Immature natural killer cell (primary cell): Measurements from ENCODE around the gene DOCK10. TPM values are rescaled to one million over a fixed set of nuclear protein-coding genes. Genes with fewer than 3 reads are reported as not detected.
"Not testable (repeated sequence)": the region's sequence is repeated elsewhere in the genome, so short reads cannot be mapped to it uniquely, and the experiment has no call there.

Source experiments
- DNase-seq, 3 donors: peaks; one replicate each; pipeline ENCODE4 v3.0.0; 2022; ENCODE audit warnings: mixed read lengths in 1 of 3
- H3K27ac Mint-ChIP-seq, 6 donors: one replicate each; pipeline ENCODE4 v1.8.0; 2020; ENCODE audit warnings: mixed read lengths in 6 of 6, mild to moderate bottlenecking in 5 of 6, inconsistent platforms in 4 of 6, moderate library complexity in 3 of 6
- H3K27me3 Mint-ChIP-seq, 3 donors: one replicate each; pipeline ENCODE4 v1.8.0; 2020 to 2021; ENCODE audit warnings: low read depth in 3 of 3, mild to moderate bottlenecking in 3 of 3, mixed read lengths in 3 of 3, moderate library complexity in 3 of 3, inconsistent platforms in 1 of 3
- H3K36me3 Mint-ChIP-seq, 3 donors: one replicate each; pipeline ENCODE4 v1.8.0; 2020; ENCODE audit warnings: mixed read lengths in 3 of 3, inconsistent platforms in 2 of 3, mild to moderate bottlenecking in 2 of 3
- H3K4me1 Mint-ChIP-seq, 2 donors: one replicate each; pipeline ENCODE4 v1.8.0; 2020; ENCODE audit warnings: inconsistent platforms in 2 of 2, mild to moderate bottlenecking in 2 of 2, mixed read lengths in 2 of 2, moderate library complexity in 1 of 2
- H3K4me3 Mint-ChIP-seq, 5 donors: one replicate each; pipeline ENCODE4 v1.8.0; 2020; ENCODE audit warnings: mild to moderate bottlenecking in 5 of 5, mixed read lengths in 5 of 5, inconsistent platforms in 3 of 5, moderate library complexity in 3 of 5
- H3K9me3 Mint-ChIP-seq, 6 donors: one replicate each; pipeline ENCODE4 v1.8.0; 2020; ENCODE audit warnings: mild to moderate bottlenecking in 6 of 6, mixed read lengths in 6 of 6, inconsistent platforms in 4 of 6, moderate library complexity in 3 of 6
- polyA plus RNA-seq, 3 donors: library from polyadenylated mRNA; unstranded; fragments of 300-500 nt; fragmentation: Illumina TruSeq; gene quantifications; one replicate each; pipeline ENCODE4 v1.2.3, GENCODE V29; 2021

DOCK10 gene
- polyA plus RNA-seq, 3 donors from 2014 or later: 10.2 to 61.9 (median 22.9) TPM

GRCh38 chr2:224925061-224925809, 117.0 kb downstream of the DOCK10 start:
- Mint-ChIP-seq H3K36me3 (peaks cover 8 to 29% (median 13%) of the 10 kb centered on the region in 3 donors), H3K27ac (peak overlapping the region; percentile 85 to 98 (median 90)), H3K4me3 (peak overlapping the region; percentile 34 to 81 (median 61)), H3K27me3 (peaks cover 3 to 4% (median 3%) of the 10 kb centered on the region in 3 donors), H3K9me3 (no peaks in the 10 kb centered on the region), H3K4me1 (peaks cover 90 to 96% of the 10 kb centered on the region in 2 donors)
- no peak for DNase-seq

GRCh38 chr2:224924631-224925030, 117.6 kb downstream of the DOCK10 start:
- peaks cover 2 to 3% (median 3%) of the 10 kb centered on the region in 3 donors for H3K27me3 Mint-ChIP-seq
- no peaks in the 10 kb centered on the region for H3K9me3 Mint-ChIP-seq
- DNase-seq: no peak
- peak overlapping the region; percentile 85 to 98 (median 90) for H3K27ac Mint-ChIP-seq
- H3K36me3 Mint-ChIP-seq: peaks cover 8 to 28% (median 13%) of the 10 kb centered on the region in 3 donors
- peak overlapping the region; percentile 34 to 75 (median 46) for H3K4me3 Mint-ChIP-seq
- H3K4me1 Mint-ChIP-seq: peaks cover 84 to 90% of the 10 kb centered on the region in 2 donors

- no peaks in the 10 kb centered on the region for H3K27me3 Mint-ChIP-seq
- peaks cover 60 to 66% of the 10 kb centered on the region in 2 donors for H3K4me1 Mint-ChIP-seq
- H3K36me3 Mint-ChIP-seq: peaks cover 0 to 11% (median 3%) of the 10 kb centered on the region in 3 donors
- peak; percentile 35 to 50 (median 41) for DNase-seq
- H3K9me3 Mint-ChIP-seq: no peaks in the 10 kb centered on the region
- peak overlapping the region; percentile 67 to 84 (median 72) for H3K4me3 Mint-ChIP-seq
- peak overlapping the region; percentile 85 to 92 (median 90) for H3K27ac Mint-ChIP-seq
These were observed 120.0 kb downstream of the DOCK10 start for GRCh38 chr2:224922142-224922727.

GRCh38 chr2:224919472-224920110, 122.7 kb downstream of the DOCK10 start:
- H3K27me3 Mint-ChIP-seq: no peaks in the 10 kb centered on the region
- no peak overlapping the region for H3K4me3 Mint-ChIP-seq
- no peaks in the 10 kb centered on the region for H3K9me3 Mint-ChIP-seq
- H3K4me1 Mint-ChIP-seq: peaks cover 36 to 45% of the 10 kb centered on the region in 2 donors
- no peak for DNase-seq
- peaks cover 0 to 10% (median 4%) of the 10 kb centered on the region in 3 donors for H3K36me3 Mint-ChIP-seq
- H3K27ac Mint-ChIP-seq: no peak overlapping the region

- Mint-ChIP-seq H3K4me3 (no peak overlapping the region), H3K27ac (no peak overlapping the region), H3K27me3 (no peaks in the 10 kb centered on the region), H3K36me3 (peaks cover 0 to 10% (median 4%) of the 10 kb centered on the region in 3 donors), H3K9me3 (no peaks in the 10 kb centered on the region), H3K4me1 (peaks cover 29 to 44% of the 10 kb centered on the region in 2 donors)
- DNase-seq: no peak
These were observed 123.4 kb downstream of the DOCK10 start for GRCh38 chr2:224918626-224919471.

- not testable (repeated sequence) for H3K27ac Mint-ChIP-seq, H3K27me3 Mint-ChIP-seq, H3K4me3 Mint-ChIP-seq, H3K9me3 Mint-ChIP-seq, DNase-seq, H3K36me3 Mint-ChIP-seq
- peaks cover 14 to 33% of the 10 kb centered on the region in 2 donors for H3K4me1 Mint-ChIP-seq
These were observed 125.0 kb downstream of the DOCK10 start for GRCh38 chr2:224917246-224917645.

- DNase-seq: no peak
- Mint-ChIP-seq H3K36me3 (peaks cover 0 to 10% (median 4%) of the 10 kb centered on the region in 3 donors), H3K27ac (no peak overlapping the region), H3K9me3 (no peaks in the 10 kb centered on the region), H3K4me1 (peaks cover 16 to 34% of the 10 kb centered on the region in 2 donors), H3K27me3 (no peaks in the 10 kb centered on the region), H3K4me3 (no peak overlapping the region)
These were observed 127.1 kb downstream of the DOCK10 start for GRCh38 chr2:224915136-224915535.

GRCh38 chr2:224910574-224910925, 131.7 kb downstream of the DOCK10 start:
- no peak overlapping the region for H3K4me3 Mint-ChIP-seq
- H3K27me3 Mint-ChIP-seq: peaks cover 0 to 3% (median 0%) of the 10 kb centered on the region in 3 donors
- peaks cover 44 to 74% of the 10 kb centered on the region in 2 donors for H3K4me1 Mint-ChIP-seq
- no peak for DNase-seq
- peaks cover 15 to 20% (median 19%) of the 10 kb centered on the region in 3 donors for H3K36me3 Mint-ChIP-seq
- H3K27ac Mint-ChIP-seq: peak overlapping the region; percentile 24 to 86 (median 72)
- no peaks in the 10 kb centered on the region for H3K9me3 Mint-ChIP-seq

GRCh38 chr2:224909885-224910573, 132.2 kb downstream of the DOCK10 start:
- peaks cover 0 to 3% (median 0%) of the 10 kb centered on the region in 3 donors for H3K27me3 Mint-ChIP-seq
- peaks cover 15 to 21% (median 17%) of the 10 kb centered on the region in 3 donors for H3K36me3 Mint-ChIP-seq
- peaks cover 44 to 77% of the 10 kb centered on the region in 2 donors for H3K4me1 Mint-ChIP-seq
- peak; percentile 54 to 62 (median 59) for DNase-seq
- no peaks in the 10 kb centered on the region for H3K9me3 Mint-ChIP-seq
- peak overlapping the region in 2 of 5 donors; percentile 21 to 61 for H3K4me3 Mint-ChIP-seq
- peak overlapping the region; percentile 24 to 86 (median 75) for H3K27ac Mint-ChIP-seq

GRCh38 chr2:224908818-224909217, 133.4 kb downstream of the DOCK10 start:
- peaks cover 0 to 3% (median 0%) of the 10 kb centered on the region in 3 donors for H3K27me3 Mint-ChIP-seq
- H3K27ac Mint-ChIP-seq: peak overlapping the region in 5 of 6 donors; percentile 36 to 71 (median 47)
- no peak overlapping the region for H3K4me3 Mint-ChIP-seq
- H3K36me3 Mint-ChIP-seq: peaks cover 15 to 21% (median 17%) of the 10 kb centered on the region in 3 donors
- H3K9me3 Mint-ChIP-seq: no peaks in the 10 kb centered on the region
- DNase-seq: no peak
- peaks cover 46 to 83% of the 10 kb centered on the region in 2 donors for H3K4me1 Mint-ChIP-seq

- peak overlapping the region in 1 of 6 donors; percentile 28 for H3K27ac Mint-ChIP-seq
- H3K4me1 Mint-ChIP-seq: peaks cover 28 to 88% of the 10 kb centered on the region in 2 donors
- no peaks in the 10 kb centered on the region for H3K9me3 Mint-ChIP-seq
- no peak overlapping the region for H3K4me3 Mint-ChIP-seq
- H3K27me3 Mint-ChIP-seq: no peaks in the 10 kb centered on the region
- DNase-seq: no peak
- H3K36me3 Mint-ChIP-seq: peaks cover 15 to 21% (median 17%) of the 10 kb centered on the region in 3 donors
These were observed 137.9 kb downstream of the DOCK10 start for GRCh38 chr2:224904381-224904780.

GRCh38 chr2:224903621-224904020, 138.6 kb downstream of the DOCK10 start:
- no peaks in the 10 kb centered on the region for H3K27me3 Mint-ChIP-seq
- no peak overlapping the region for H3K4me3 Mint-ChIP-seq
- DNase-seq: no peak
- peak overlapping the region in 5 of 6 donors; percentile 29 to 69 (median 60) for H3K27ac Mint-ChIP-seq
- no peaks in the 10 kb centered on the region for H3K9me3 Mint-ChIP-seq
- peaks cover 21 to 86% of the 10 kb centered on the region in 2 donors for H3K4me1 Mint-ChIP-seq
- H3K36me3 Mint-ChIP-seq: peaks cover 15 to 21% (median 17%) of the 10 kb centered on the region in 3 donors
